Neural crest cell (in vitro differentiated cells): ENCODE results near the gene STPG1. TPM values are rescaled to one million over a fixed set of nuclear protein-coding genes. Genes with fewer than 3 reads are reported as not detected.

Experiments
- DNase-seq: peaks from one replicate; pipeline ENCODE4 v3.0.0; 2021; ENCODE audit warnings: low read depth, mixed read lengths, low spot score
- H3K27ac Mint-ChIP-seq: one replicate; pipeline ENCODE4 v1.8.0; 2021; ENCODE audit warnings: mild to moderate bottlenecking, mixed read lengths; ENCODE audit not compliant: unreplicated experiment
- H3K27me3 Mint-ChIP-seq: 2 replicates; pipeline ENCODE4 v1.8.0; 2021; ENCODE audit warnings: low read depth, mild to moderate bottlenecking, mixed read lengths
- H3K36me3 Mint-ChIP-seq: 2 replicates; pipeline ENCODE4 v1.8.0; 2021; ENCODE audit warnings: low read depth, mild to moderate bottlenecking, mixed read lengths
- H3K4me1 Mint-ChIP-seq: 2 replicates; pipeline ENCODE4 v1.8.0; 2021; ENCODE audit warnings: mixed read lengths
- H3K4me3 Mint-ChIP-seq: one replicate; pipeline ENCODE4 v1.8.0; 2021; ENCODE audit warnings: mild to moderate bottlenecking, mixed read lengths
- H3K9me3 Mint-ChIP-seq: 2 replicates; pipeline ENCODE4 v1.8.0; 2021; ENCODE audit warnings: mixed read lengths
- total RNA-seq: library from RNA; stranded (reverse); gene quantifications from 2 replicates; pipeline ENCODE4 v1.2.1, GENCODE V29; 2021
- TF ChIP-seq, protein P1 (sequence below): fragments of 200-600 bp; sonication (generic); conservative IDR thresholded peaks from 2 replicates; pipeline ENCODE4 v1.5.0; 2021; ENCODE audit warnings: antibody characterized with exemption, mild to moderate bottlenecking

The STPG1 gene
- total RNA-seq, 1 donor from 2014 or later = 7.7 TPM

- Mint-ChIP-seq H3K27me3 (peaks cover 76% of the 10 kb centered on the region), H3K9me3 (no peaks in the 10 kb centered on the region), H3K4me1 (peaks cover 4% of the 10 kb centered on the region), H3K36me3 (no peaks in the 10 kb centered on the region), H3K27ac (no peak overlapping the region), H3K4me3 (no peak overlapping the region)
- no peak for DNase-seq
- TF ChIP-seq, protein P1, sequence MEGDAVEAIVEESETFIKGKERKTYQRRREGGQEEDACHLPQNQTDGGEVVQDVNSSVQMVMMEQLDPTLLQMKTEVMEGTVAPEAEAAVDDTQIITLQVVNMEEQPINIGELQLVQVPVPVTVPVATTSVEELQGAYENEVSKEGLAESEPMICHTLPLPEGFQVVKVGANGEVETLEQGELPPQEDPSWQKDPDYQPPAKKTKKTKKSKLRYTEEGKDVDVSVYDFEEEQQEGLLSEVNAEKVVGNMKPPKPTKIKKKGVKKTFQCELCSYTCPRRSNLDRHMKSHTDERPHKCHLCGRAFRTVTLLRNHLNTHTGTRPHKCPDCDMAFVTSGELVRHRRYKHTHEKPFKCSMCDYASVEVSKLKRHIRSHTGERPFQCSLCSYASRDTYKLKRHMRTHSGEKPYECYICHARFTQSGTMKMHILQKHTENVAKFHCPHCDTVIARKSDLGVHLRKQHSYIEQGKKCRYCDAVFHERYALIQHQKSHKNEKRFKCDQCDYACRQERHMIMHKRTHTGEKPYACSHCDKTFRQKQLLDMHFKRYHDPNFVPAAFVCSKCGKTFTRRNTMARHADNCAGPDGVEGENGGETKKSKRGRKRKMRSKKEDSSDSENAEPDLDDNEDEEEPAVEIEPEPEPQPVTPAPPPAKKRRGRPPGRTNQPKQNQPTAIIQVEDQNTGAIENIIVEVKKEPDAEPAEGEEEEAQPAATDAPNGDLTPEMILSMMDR = no peak
These were observed 88.7 kb downstream of the STPG1 start for GRCh38 chr1:24324903-24325302.

DNA sequence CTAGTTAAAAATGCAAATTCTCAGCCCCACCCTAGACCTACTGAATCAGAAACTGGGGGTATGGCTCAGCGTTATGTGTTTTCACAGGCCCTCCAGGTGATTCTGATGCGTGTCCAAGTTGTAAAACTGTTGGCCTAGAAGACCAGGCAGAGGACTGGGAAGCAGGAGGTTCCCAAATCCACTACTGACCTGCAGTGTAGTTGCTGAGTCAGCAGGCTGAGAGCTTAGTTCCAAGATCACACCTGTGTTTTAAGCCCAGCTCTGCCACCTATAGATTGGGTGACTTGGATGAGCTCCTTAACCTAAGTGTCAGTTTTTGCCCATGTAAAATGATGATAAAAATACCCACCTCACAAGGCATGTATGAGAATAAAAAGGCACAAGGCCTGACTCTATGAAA lies 90.3 kb downstream of the STPG1 start:
- H3K27me3 Mint-ChIP-seq = peaks cover 90% of the 10 kb centered on the region
- H3K27ac Mint-ChIP-seq = no peak overlapping the region
- H3K4me1 Mint-ChIP-seq = peaks cover 17% of the 10 kb centered on the region

GRCh38 chr1:24322470-24323177 lies 91.0 kb downstream of the STPG1 start:
- Mint-ChIP-seq H3K27ac (no peak overlapping the region), H3K9me3 (no peaks in the 10 kb centered on the region), H3K36me3 (no peaks in the 10 kb centered on the region), H3K4me1 (peaks cover 19% of the 10 kb centered on the region), H3K27me3 (peaks cover 92% of the 10 kb centered on the region), H3K4me3 (peak overlapping the region; percentile 82)
- peak; percentile 25 for DNase-seq
- TF ChIP-seq, protein P1 = no peak

More for the DNA sequence above, 90.3 kb downstream of the STPG1 start:
- H3K4me3 Mint-ChIP-seq = peak overlapping the region; percentile 28
- no peak for DNase-seq
- no peaks in the 10 kb centered on the region for H3K36me3 Mint-ChIP-seq
- TF ChIP-seq, protein P1 = no peak
- H3K9me3 Mint-ChIP-seq = no peaks in the 10 kb centered on the region

DNA sequence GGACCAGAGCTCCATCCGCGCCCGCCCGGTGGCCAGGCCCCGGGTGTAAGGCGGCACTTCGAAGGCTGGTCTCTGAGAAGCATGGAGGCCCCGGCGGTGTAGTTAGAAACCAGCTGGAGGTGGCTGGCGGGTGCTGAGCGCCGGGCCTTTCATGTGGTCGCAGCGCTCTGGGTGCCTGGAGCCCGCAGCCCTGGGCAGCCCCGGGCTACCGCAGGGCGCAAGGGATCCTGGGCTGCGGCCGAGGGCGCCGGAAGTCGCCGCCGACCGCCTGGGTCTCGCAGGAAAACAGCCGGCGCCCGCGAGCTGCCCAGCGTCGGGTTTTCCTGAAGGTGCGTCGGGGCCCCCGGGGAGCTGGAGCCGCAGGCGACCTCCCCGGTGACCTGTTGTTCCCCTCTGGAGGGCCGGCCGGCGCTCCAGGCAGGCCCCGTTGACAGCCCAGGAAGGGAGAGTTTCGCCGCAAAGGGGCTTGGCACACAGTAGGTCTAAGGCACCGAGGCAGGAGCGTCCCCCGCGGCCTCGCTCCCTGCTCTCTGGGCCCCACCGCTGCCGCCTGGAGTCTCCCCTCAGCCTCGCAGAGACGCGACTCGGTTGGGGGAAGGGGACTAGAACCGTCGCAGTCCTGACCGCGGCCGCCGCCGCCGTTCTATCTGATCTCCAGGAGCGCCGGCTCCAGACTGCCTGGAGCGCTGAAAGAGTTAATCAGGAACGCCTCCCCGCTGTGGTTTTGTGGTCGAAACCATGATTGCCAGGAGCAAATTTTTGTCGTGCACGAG lies 91.7 kb downstream of the STPG1 start:
- no peaks in the 10 kb centered on the region for H3K9me3 Mint-ChIP-seq
- H3K4me1 Mint-ChIP-seq = peaks cover 19% of the 10 kb centered on the region
- no peaks in the 10 kb centered on the region for H3K36me3 Mint-ChIP-seq
- H3K4me3 Mint-ChIP-seq = peak overlapping the region; percentile 82
- TF ChIP-seq, protein P1 = no peak
- peak; percentile 23 for DNase-seq
- peaks cover 92% of the 10 kb centered on the region for H3K27me3 Mint-ChIP-seq
- H3K27ac Mint-ChIP-seq = no peak overlapping the region

DNA sequence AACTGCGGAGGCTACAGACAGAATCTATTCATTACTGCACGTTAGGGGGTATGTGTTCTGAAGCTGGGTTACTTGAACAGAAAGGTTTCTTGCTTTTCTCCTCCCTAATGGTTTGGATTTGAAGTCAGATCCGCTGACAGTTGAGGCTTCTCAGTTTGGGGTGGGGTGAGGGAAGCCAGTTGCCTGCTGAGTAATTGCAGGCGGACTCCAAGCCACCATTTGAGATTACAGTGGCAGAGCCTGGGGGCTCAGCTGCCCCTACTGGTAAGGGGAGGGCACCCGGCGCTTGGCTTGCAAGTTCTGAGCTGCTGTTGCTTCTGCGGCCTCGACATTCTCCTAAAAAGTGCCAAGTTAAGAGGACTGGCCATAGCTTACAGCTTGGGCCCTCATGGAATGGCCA lies 92.5 kb downstream of the STPG1 start:
- Mint-ChIP-seq H3K4me3 (peak overlapping the region; percentile 35), H3K9me3 (no peaks in the 10 kb centered on the region), H3K27ac (no peak overlapping the region), H3K4me1 (peaks cover 19% of the 10 kb centered on the region), H3K36me3 (no peaks in the 10 kb centered on the region), H3K27me3 (peaks cover 92% of the 10 kb centered on the region)
- DNase-seq = no peak
- TF ChIP-seq, protein P1 = no peak
